K562 (cell line): ENCODE data around the gene PRKG1. TPM values are rescaled to one million over a fixed set of nuclear protein-coding genes. Genes with fewer than 3 reads are reported as not detected.

Source experiments
- ATAC-seq: fragments of 200-7000 bp; cut with Tn5 transposase; 3 replicates; pipeline ENCODE4 v1.9.1; 2020; ENCODE audit warnings: moderate library complexity
- BruUV-seq: library from RNA; stranded (reverse); fragments of 400-500 nt; replicated peaks from 2 replicates; lab custom pipeline; 2021; lab: Mats Ljungman, UMichigan
- CTCF ChIA-PET: fragments of 300-600 bp; formaldehyde crosslinking; extraction: SDS; loops from one replicate; lab custom pipeline; 2021; ENCODE audit warnings: low intra/inter-chr PET ratio; lab: Yijun Ruan, JAX
- POLR2A ChIA-PET: fragments of 300-600, 350-650 bp; sonication (Branson Sonifier 250); formaldehyde crosslinking; extraction: SDS; loops from one replicate; lab custom pipeline; 2021; ENCODE audit warnings: antibody characterized with exemption, inconsistent platforms; lab: Yijun Ruan, JAX
- DNase-seq, 4 experiments: peaks; one replicate each; pipeline versions ENCODE4 v3.0.0 to v3.0.0-alpha.2; 2011 to 2018; ENCODE audit warnings: low spot score in 3 of 4, mixed read lengths in 3 of 4; ENCODE audit errors: extremely low read depth in 1 of 4
- FAIRE-seq: peaks from 2 replicates; lab custom pipeline; 2011; peaks lifted over from hg19 to GRCh38; lab: Jason Lieb, UNC
- H2AFZ ChIP-seq: 2 replicates; pipeline ENCODE4 v1.6.0; 2011; ENCODE audit warnings: low read depth, low read length, control low read depth, inconsistent platforms
- H3K27ac ChIP-seq: fragments of 200-600 bp; 3 replicates; pipeline ENCODE4 v1.8.0; 2011; ENCODE audit warnings: low read depth, mild to moderate bottlenecking, control low read depth, inconsistent platforms, low read length, moderate library complexity, mixed read lengths; ENCODE audit errors: extremely low read depth
- H3K27me3 ChIP-seq, 2 experiments: fragments of 300-600 bp in 1 of 2; 2 replicates in 1 of 2; 3 replicates in 1 of 2; pipeline versions ENCODE4 v1.6.0 to v1.8.0; 2011; ENCODE audit warnings: inconsistent platforms in 2 of 2, low read length in 2 of 2, mild to moderate bottlenecking in 1 of 2, mixed read lengths in 1 of 2, moderate library complexity in 1 of 2; ENCODE audit not compliant: control insufficient read depth in 2 of 2, insufficient read depth in 2 of 2
- H3K36me3 ChIP-seq: fragments of 300-600 bp; 3 replicates; pipeline ENCODE4 v1.8.0; 2011; ENCODE audit warnings: mild to moderate bottlenecking, low read length, inconsistent platforms; ENCODE audit not compliant: control insufficient read depth, insufficient read depth
- H3K4me1 ChIP-seq, 2 experiments: fragments of 200-600 bp in 1 of 2; replicated peaks in 1 of 2; 2 replicates in 1 of 2; 3 replicates in 1 of 2; pipeline versions ENCODE4 v1.5.1 to v1.8.0; 2011; ENCODE audit warnings: inconsistent platforms in 2 of 2, low read length in 2 of 2, mild to moderate bottlenecking in 1 of 2, mixed read lengths in 1 of 2, moderate library complexity in 1 of 2; ENCODE audit not compliant: control insufficient read depth in 2 of 2, insufficient read depth in 2 of 2
- H3K4me2 ChIP-seq: 2 replicates; pipeline ENCODE4 v1.6.1; 2011; ENCODE audit warnings: low read length, control low read depth, inconsistent platforms, mixed read lengths; ENCODE audit not compliant: insufficient read depth
- H3K4me3 ChIP-seq: fragments of 200-600 bp; sonication (generic), shearing (Covaris generic); 2 replicates; pipeline ENCODE4 v1.5.1; 2016; ENCODE audit warnings: control low read depth, inconsistent platforms
- H3K79me2 ChIP-seq: fragments of 200-600 bp; 3 replicates; pipeline ENCODE4 v1.8.0; 2011; ENCODE audit warnings: low read length, inconsistent platforms; ENCODE audit not compliant: control insufficient read depth, insufficient read depth
- H3K9ac ChIP-seq, 2 experiments: 2 replicates each; pipeline versions ENCODE4 v1.6.0 to v1.6.1; 2011; ENCODE audit warnings: low read depth in 2 of 2, low read length in 2 of 2, control low read depth in 1 of 2, inconsistent platforms in 1 of 2, mild to moderate bottlenecking in 1 of 2, mixed read lengths in 1 of 2; ENCODE audit not compliant: insufficient read depth in 1 of 2
- H3K9me1 ChIP-seq: one replicate; pipeline ENCODE4 v1.6.0; 2011; ENCODE audit warnings: inconsistent platforms, mild to moderate bottlenecking, low read length, moderate library complexity; ENCODE audit not compliant: control insufficient read depth, insufficient read depth
- H3K9me3 ChIP-seq: replicated peaks from 2 replicates; pipeline ENCODE4 v1.5.1; 2011; ENCODE audit warnings: low read depth, low read length, inconsistent platforms; ENCODE audit not compliant: control insufficient read depth, insufficient read depth
- H4K20me1 ChIP-seq: replicated peaks from 2 replicates; pipeline ENCODE4 v1.6.1; 2011; ENCODE audit warnings: low read length, inconsistent platforms, mixed read lengths; ENCODE audit not compliant: control insufficient read depth, insufficient read depth
- GABPB2 ChIP-seq: fragments of 250-450 bp; sonication (Bioruptor Pico); conservative IDR thresholded peaks from 2 replicates; pipeline ENCODE4 v1.5.1; 2021; ENCODE audit warnings: mild to moderate bottlenecking
- GATAD2A ChIP-seq: fragments of 450-650 bp; IDR thresholded peaks from 2 replicates; pipeline ENCODE4 v1.6.1; 2017
- HDAC2 ChIP-seq: fragments of 450-650 bp; IDR thresholded peaks from 2 replicates; pipeline ENCODE4 v1.6.1; 2016; ENCODE audit warnings: mild to moderate bottlenecking
- LARP7 ChIP-seq: fragments of 450-650 bp; IDR thresholded peaks from 2 replicates; pipeline ENCODE4 v1.6.1; 2016
- TRIM28 ChIP-seq: fragments of 450-650 bp; IDR thresholded peaks from 2 replicates; pipeline ENCODE4 v1.6.1; 2017
- ZEB2 ChIP-seq: fragments of 450-650 bp; IDR thresholded peaks from 2 replicates; pipeline ENCODE4 v1.6.1; 2016
- ZNF408 ChIP-seq: fragments of 250-450 bp; sonication (Bioruptor Pico); IDR thresholded peaks from 2 replicates; pipeline ENCODE4 v1.4.0; 2020; ENCODE audit warnings: low read depth, mild to moderate bottlenecking, moderate library complexity
- WGBS: fragments of 100-300 bp; shearing (Covaris generic); methylation state at CpG from one replicate; pipeline ENCODE4 v1.1.6; 2016; ENCODE audit warnings: low coverage, mixed read lengths; ENCODE audit not compliant: insufficient coverage; ENCODE audit errors: missing lambda C conversion rate; 5-methylcytosine and 5-hydroxymethylcytosine counted together
- in situ Hi-C: fragments of 300-500 bp; cut with MboI; formaldehyde crosslinking; loops from 4 replicates; pipeline ENCODE4 v1.15.0; 2018; ENCODE audit warnings: inconsistent platforms, mixed read lengths
- intact Hi-C: fragments of 100-400 bp; cut with micrococcal nuclease; formaldehyde crosslinking; loops from 2 replicates; pipeline ENCODE4 v1.14.2; 2022
- polyA plus RNA-seq, 8 experiments: library from polyadenylated mRNA; depleted of rRNA in 4 of 8; stranded (reverse) in 5 of 8; unstranded in 3 of 8; fragments of >200 nt; fragmentation: Nextera tagmentation in 2 of 8; fragmentation: Illumina TruSeq in 1 of 8; extraction: Ambion mirVana in 2 of 8; extraction: Trizol in 1 of 8; gene quantifications; 2 replicates each; pipeline versions ENCODE4 v1.2.1 to v1.2.3, GENCODE V29; 2011 to 2014; ENCODE audit warnings: inconsistent platforms in 1 of 8, missing spikeins in 1 of 8
- total RNA-seq, 7 experiments: library from RNA; depleted of rRNA in 6 of 7; stranded (reverse); fragments of >200 nt in 6 of 7; fragmentation: Illumina TruSeq in 2 of 7; extraction: Trizol in 2 of 7; gene quantifications; 2 replicates each; pipeline versions ENCODE4 v1.2.1 to v1.2.3, GENCODE V29; 2011 to 2021; ENCODE audit warnings: low replicate concordance in 1 of 7
- TF ChIP-seq, protein P1 (sequence below): sonication (generic); formaldehyde crosslinking; IDR thresholded peaks from 2 replicates; pipeline ENCODE4 v1.8.0; 2022; ENCODE audit warnings: missing genetic modification reagents, mild to moderate bottlenecking, borderline replicate concordance

PRKG1 gene
- total and polyA plus RNA-seq, 9 of the 15 experiments (the other 6 are each of a cell fraction or from before 2014, with no cell fraction given) = 0.22 TPM; not detected in 8

GRCh38 chr10:51137756-51138529, 63.7 kb downstream of the PRKG1 start:
- in situ Hi-C loops = no loop called here
- FAIRE-seq = no peak
- CTCF ChIA-PET = no interaction called here

GRCh38 chr10:51139176-51139575, 64.9 kb downstream of the PRKG1 start:
- no peak overlapping the region for H3K4me3 ChIP-seq
- H3K79me2 ChIP-seq = no peaks in the 10 kb centered on the region
- DNase-seq (no peak), FAIRE-seq (no peak), ATAC-seq (no peak)
- H3K4me1 ChIP-seq = no peaks in the 10 kb centered on the region
- no peak overlapping the region for H3K4me2 ChIP-seq
- H3K36me3 ChIP-seq = no peaks in the 10 kb centered on the region
- H3K9me3 ChIP-seq = no peaks in the 10 kb centered on the region
- 10% methylated on average over 1 of the region's 1 CpG for WGBS
- POLR2A ChIA-PET = no interaction called here
- BruUV-seq = no TSS peak
- no peak overlapping the region for H2AFZ ChIP-seq
- H3K9ac ChIP-seq = no peak overlapping the region
- TF ChIP-seq, protein P1, sequence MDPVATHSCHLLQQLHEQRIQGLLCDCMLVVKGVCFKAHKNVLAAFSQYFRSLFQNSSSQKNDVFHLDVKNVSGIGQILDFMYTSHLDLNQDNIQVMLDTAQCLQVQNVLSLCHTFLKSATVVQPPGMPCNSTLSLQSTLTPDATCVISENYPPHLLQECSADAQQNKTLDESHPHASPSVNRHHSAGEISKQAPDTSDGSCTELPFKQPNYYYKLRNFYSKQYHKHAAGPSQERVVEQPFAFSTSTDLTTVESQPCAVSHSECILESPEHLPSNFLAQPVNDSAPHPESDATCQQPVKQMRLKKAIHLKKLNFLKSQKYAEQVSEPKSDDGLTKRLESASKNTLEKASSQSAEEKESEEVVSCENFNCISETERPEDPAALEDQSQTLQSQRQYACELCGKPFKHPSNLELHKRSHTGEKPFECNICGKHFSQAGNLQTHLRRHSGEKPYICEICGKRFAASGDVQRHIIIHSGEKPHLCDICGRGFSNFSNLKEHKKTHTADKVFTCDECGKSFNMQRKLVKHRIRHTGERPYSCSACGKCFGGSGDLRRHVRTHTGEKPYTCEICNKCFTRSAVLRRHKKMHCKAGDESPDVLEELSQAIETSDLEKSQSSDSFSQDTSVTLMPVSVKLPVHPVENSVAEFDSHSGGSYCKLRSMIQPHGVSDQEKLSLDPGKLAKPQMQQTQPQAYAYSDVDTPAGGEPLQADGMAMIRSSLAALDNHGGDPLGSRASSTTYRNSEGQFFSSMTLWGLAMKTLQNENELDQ (CRISPR knock-in tag) = no peak
- H3K27me3 ChIP-seq = no peaks in the 10 kb centered on the region
- no peaks in the 10 kb centered on the region for H3K9me1 ChIP-seq
- CTCF ChIA-PET = no interaction called here
- H3K27ac ChIP-seq = no peak overlapping the region
- intact Hi-C loops = no loop called here
- in situ Hi-C loops = no loop called here
- H4K20me1 ChIP-seq = no peaks in the 10 kb centered on the region

More at GRCh38 chr10:51137756-51138529, 63.7 kb downstream of the PRKG1 start:
- H3K4me3 ChIP-seq = no peak overlapping the region
- no peak overlapping the region for H2AFZ ChIP-seq
- no peaks in the 10 kb centered on the region for H3K36me3 ChIP-seq
- no peaks in the 10 kb centered on the region for H4K20me1 ChIP-seq
- DNase-seq (no peak), ATAC-seq (no peak)
- intact Hi-C loops = no loop called here
- no peaks in the 10 kb centered on the region for H3K79me2 ChIP-seq
- no peaks in the 10 kb centered on the region for H3K4me1 ChIP-seq
- WGBS = 0% methylated on average over 2 of the region's 2 CpGs
- H3K9ac ChIP-seq = no peak overlapping the region
- H3K9me3 ChIP-seq = no peaks in the 10 kb centered on the region
- H3K27ac ChIP-seq = no peak overlapping the region
- H3K4me2 ChIP-seq = no peak overlapping the region
- no peaks in the 10 kb centered on the region for H3K27me3 ChIP-seq
- no TSS peak for BruUV-seq
- no peaks in the 10 kb centered on the region for H3K9me1 ChIP-seq
- POLR2A ChIA-PET = no interaction called here
- TF ChIP-seq TRIM28 (no peak), GABPB2 (no peak), ZNF408 (CRISPR knock-in tag) (no peak), LARP7 (no peak), GATAD2A (no peak), HDAC2 (no peak), ZEB2 (no peak)
- TF ChIP-seq, all 486 proteins: peak for 0
